B cell (primary cell): ENCODE measurements around the gene CHRNA7. TPM values are rescaled to one million over a fixed set of nuclear protein-coding genes. Genes with fewer than 3 reads are reported as not detected.

ENCODE experiments used
- ATAC-seq: fragments of 200-7000 bp; cut with Tn5 transposase; one replicate; pipeline ENCODE4 v1.10.0; 2021; ENCODE audit warnings: low read depth, mild to moderate bottlenecking, moderate number of reproducible peaks, moderate library complexity
- CTCF ChIA-PET: fragments of 350-600 bp; sonication (Branson Sonifier 250); formaldehyde crosslinking; loops from one replicate; lab custom pipeline; 2021; ENCODE audit warnings: antibody characterized with exemption, inconsistent platforms; lab: Charles Lee
- POLR2A ChIA-PET: fragments of 350-600 bp; sonication (Branson Sonifier 250); formaldehyde crosslinking; loops from one replicate; lab custom pipeline; 2021; ENCODE audit warnings: antibody characterized with exemption; lab: Charles Lee
- DNase-seq: peaks from one replicate; pipeline ENCODE4 v3.0.0; 2013
- H2AFZ ChIP-seq: 2 replicates; pipeline ENCODE4 v1.6.1; 2012; ENCODE audit warnings: mild to moderate bottlenecking, low read depth, low read length; ENCODE audit not compliant: insufficient read depth, poor library complexity, severe bottlenecking
- H3K27ac ChIP-seq, 2 donors: 1 replicate in 1 of 2; 2 replicates in 1 of 2; pipeline ENCODE4 v1.5.1; 2012 to 2013; ENCODE audit warnings: low read length in 2 of 2, mild to moderate bottlenecking in 2 of 2, moderate library complexity in 1 of 2
- H3K27me3 ChIP-seq, 4 experiments: fragments of 200-600 bp in 1 of 4; sonication (generic) in 1 of 4; replicated peaks in 1 of 4; 1 replicate in 2 of 4; 2 replicates in 2 of 4; pipeline versions ENCODE4 v1.6.1 to v1.7.0; 2013 to 2016; ENCODE audit warnings: low read length in 3 of 4, mild to moderate bottlenecking in 2 of 4, mixed read lengths in 1 of 4, moderate library complexity in 1 of 4; ENCODE audit not compliant: insufficient read depth in 4 of 4, control insufficient read depth in 3 of 4; ENCODE audit errors: control extremely low read depth in 1 of 4
- H3K36me3 ChIP-seq, 2 experiments: replicated peaks in 1 of 2; 1 replicate in 1 of 2; 2 replicates in 1 of 2; pipeline versions ENCODE4 v1.6.1 to v1.7.1; 2013; ENCODE audit warnings: low read length in 1 of 2; ENCODE audit not compliant: insufficient read depth in 2 of 2, control insufficient read depth in 1 of 2; ENCODE audit errors: control extremely low read depth in 1 of 2, extremely low read depth in 1 of 2
- H3K4me1 ChIP-seq, 2 donors: fragments of 200-600 bp in 1 of 2; sonication (generic) in 1 of 2; 1 replicate in 1 of 2; 2 replicates in 1 of 2; pipeline versions ENCODE4 v1.5.1 to v1.6.1; 2013 to 2017; ENCODE audit warnings: low read length in 2 of 2; ENCODE audit not compliant: control insufficient read depth in 2 of 2, insufficient read depth in 2 of 2
- H3K4me2 ChIP-seq: replicated peaks from 2 replicates; pipeline ENCODE3; 2012; ENCODE audit warnings: mild to moderate bottlenecking, low read depth, low read length; ENCODE audit not compliant: poor library complexity, severe bottlenecking
- H3K4me3 ChIP-seq, 5 experiments: fragments of 200-600 bp in 1 of 5; sonication (generic) in 1 of 5; 1 replicate in 3 of 5; 2 replicates in 2 of 5; pipeline versions ENCODE4 v1.5.1 to v1.7.0; 2011 to 2016; ENCODE audit warnings: low read length in 4 of 5, mild to moderate bottlenecking in 4 of 5, low read depth in 2 of 5, control low read depth in 1 of 5, moderate library complexity in 1 of 5; ENCODE audit not compliant: insufficient read depth in 1 of 5; ENCODE audit errors: control extremely low read depth in 1 of 5, extremely low read depth in 1 of 5
- H3K79me2 ChIP-seq: fragments of 200-600 bp; sonication (generic); one replicate; pipeline ENCODE4 v1.6.0; 2016; ENCODE audit warnings: low read length; ENCODE audit not compliant: control insufficient read depth, insufficient read depth
- H3K9ac ChIP-seq: fragments of 200-600 bp; sonication (generic); 2 replicates; pipeline ENCODE4 v1.6.1; 2017; ENCODE audit warnings: mild to moderate bottlenecking, low read length, moderate library complexity
- H3K9me3 ChIP-seq, 3 donors: one replicate each; pipeline versions ENCODE4 v1.6.1 to v1.7.1; 2013; ENCODE audit warnings: low read length in 2 of 3; ENCODE audit not compliant: control insufficient read depth in 2 of 3, insufficient read depth in 1 of 3; ENCODE audit errors: control extremely low read depth in 1 of 3
- H4K20me1 ChIP-seq: 2 replicates; pipeline ENCODE4 v1.6.0; 2012; ENCODE audit warnings: mild to moderate bottlenecking, low read length; ENCODE audit not compliant: insufficient read depth, control insufficient read depth, poor library complexity, severe bottlenecking
- H3K27ac Mint-ChIP-seq: one replicate; pipeline ENCODE4 v1.8.0; 2021; ENCODE audit warnings: mixed read lengths
- H3K27me3 Mint-ChIP-seq: one replicate; pipeline ENCODE4 v1.8.0; 2021; ENCODE audit warnings: mixed read lengths
- H3K4me1 Mint-ChIP-seq: one replicate; pipeline ENCODE4 v1.8.0; 2021; ENCODE audit warnings: mixed read lengths
- H3K4me3 Mint-ChIP-seq: one replicate; pipeline ENCODE4 v1.8.0; 2021; ENCODE audit warnings: mixed read lengths
- H3K9me3 Mint-ChIP-seq: one replicate; pipeline ENCODE4 v1.8.0; 2022; ENCODE audit warnings: mixed read lengths; ENCODE audit not compliant: insufficient read depth
- CTCF ChIP-seq: fragments of 200-600 bp; IDR thresholded peaks from one replicate; pipeline ENCODE4 v1.8.0; 2022; ENCODE audit warnings: antibody characterized with exemption, mild to moderate bottlenecking
- EZH2 ChIP-seq: IDR thresholded peaks from 2 replicates; pipeline ENCODE4 v1.6.1; 2012; ENCODE audit warnings: borderline replicate concordance, low read depth, mild to moderate bottlenecking, moderate library complexity, low read length; ENCODE audit not compliant: insufficient read depth, poor library complexity, severe bottlenecking
- WGBS: methylation state at CpG from one replicate; pipeline ENCODE4 v1.1.5; 2013; ENCODE audit warnings: missing lambda C conversion rate; ENCODE audit not compliant: insufficient coverage; 5-methylcytosine and 5-hydroxymethylcytosine counted together
- intact Hi-C: fragments of 100-400 bp; cut with micrococcal nuclease; formaldehyde crosslinking; loops from one replicate; pipeline ENCODE4 v1.10.0; 2022
- polyA plus RNA-seq: library from polyadenylated mRNA; depleted of rRNA; stranded (reverse); fragments of >200 nt; gene quantifications from 2 replicates; pipeline ENCODE4 v1.2.3, GENCODE V29; 2012
- total RNA-seq, 2 donors: library from RNA; stranded (reverse); fragments of 120-200 nt in 1 of 2; gene quantifications; 1 replicate in 1 of 2; 2 replicates in 1 of 2; pipeline versions ENCODE4 v1.2.3 to v1.2.4, GENCODE V29; 2013 to 2022

The CHRNA7 gene
- total and polyA plus RNA-seq, 2 donors (not counting 1 experiment from before 2014, with no cell fraction given), result 0.16 TPM; not detected in 1

- CTCF ChIA-PET, result no interaction called here
- TF ChIP-seq EZH2 (no peak), CTCF (no peak)
These were observed 67.7 kb downstream of the CHRNA7 start for GRCh38 chr15:32098033-32098432.

GRCh38 chr15:32099097-32099785, 68.9 kb downstream of the CHRNA7 start:
- Histone ChIP-seq H3K79me2 (no peaks in the 10 kb centered on the region), H2AFZ (no peak overlapping the region), H3K9ac (no peak overlapping the region), H4K20me1 (no peaks in the 10 kb centered on the region), H3K27ac (no peak overlapping the region), H3K4me3 (no peak overlapping the region), H3K4me1 (no peaks in the 10 kb centered on the region), H3K4me2 (no peak overlapping the region), H3K9me3 (peaks cover 0 to 4% (median 0%) of the 10 kb centered on the region in 3 donors), H3K36me3 (no peaks in the 10 kb centered on the region), H3K27me3 (peaks cover 0 to 6% (median 0%) of the 10 kb centered on the region in 4 experiments)
- Mint-ChIP-seq H3K27ac (no peak overlapping the region), H3K9me3 (no peaks in the 10 kb centered on the region), H3K4me3 (no peak overlapping the region), H3K4me1 (no peaks in the 10 kb centered on the region), H3K27me3 (peaks cover 14% of the 10 kb centered on the region)
- ATAC-seq (no peak), DNase-seq (no peak)
- ChIA-PET CTCF (no interaction called here), POLR2A (no interaction called here)
- TF ChIP-seq EZH2 (no peak), CTCF (no peak)
- intact Hi-C loops, result no loop called here
- 27% methylated on average over 2 of the region's 7 CpGs for WGBS

More at GRCh38 chr15:32098033-32098432, 67.7 kb downstream of the CHRNA7 start:
- intact Hi-C loops, result no loop called here
- H4K20me1 ChIP-seq, result no peaks in the 10 kb centered on the region
- H3K4me3 ChIP-seq, result no peak overlapping the region
- H3K36me3 ChIP-seq, result no peaks in the 10 kb centered on the region
- ATAC-seq (no peak), DNase-seq (no peak)
- peaks cover 0 to 6% (median 0%) of the 10 kb centered on the region in 4 experiments for H3K27me3 ChIP-seq
- no peak overlapping the region for H2AFZ ChIP-seq
- peaks cover 16% of the 10 kb centered on the region for H3K27me3 Mint-ChIP-seq
- no peak overlapping the region for H3K27ac ChIP-seq
- peaks cover 0 to 7% (median 0%) of the 10 kb centered on the region in 3 donors for H3K9me3 ChIP-seq
- 23% methylated on average over 7 of the region's 7 CpGs for WGBS
- H3K27ac Mint-ChIP-seq, result no peak overlapping the region
- POLR2A ChIA-PET, result no interaction called here
- no peak overlapping the region for H3K4me2 ChIP-seq
- no peaks in the 10 kb centered on the region for H3K9me3 Mint-ChIP-seq
- no peaks in the 10 kb centered on the region for H3K4me1 ChIP-seq
- H3K9ac ChIP-seq, result no peak overlapping the region
- no peaks in the 10 kb centered on the region for H3K4me1 Mint-ChIP-seq
- H3K4me3 Mint-ChIP-seq, result no peak overlapping the region
- no peaks in the 10 kb centered on the region for H3K79me2 ChIP-seq
